Measurements from ENCODE around the gene CAMK1D. TPM values are rescaled to one million over a fixed set of nuclear protein-coding genes. Genes with fewer than 3 reads are reported as not detected.

CAMK1D gene
- total and polyA plus RNA-seq, 8 donors, result 1.4 to 26.9 (median 3.9) TPM

DNA sequence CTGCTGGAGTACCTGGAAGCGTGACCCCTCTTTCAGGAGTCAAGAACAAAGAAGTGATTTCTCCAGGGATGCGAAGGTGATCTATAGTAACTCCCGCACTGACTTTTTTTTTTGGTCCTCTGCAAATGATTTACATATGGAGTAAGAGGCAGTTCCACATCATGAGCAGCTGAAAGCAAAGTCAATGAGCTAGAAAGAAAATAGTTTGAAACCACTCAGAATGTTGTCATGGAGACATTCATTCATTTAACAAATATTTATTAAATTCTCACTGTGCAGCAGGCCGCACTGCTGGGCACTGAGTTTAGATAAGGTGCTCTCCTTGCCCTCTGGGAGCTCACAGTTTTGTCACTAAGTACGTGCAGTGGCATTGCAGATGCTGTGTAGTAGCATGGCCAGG lies 206.7 kb downstream of the CAMK1D start:
- WGBS, 5 donors, result 68 to 86% (median 75%) methylated on average over 4 to 5 of the region's 5 CpGs
- intact Hi-C loops (cut with DNase I; ENCODE audit: low total_unique reads), result no loop called here
- TF ChIP-seq, protein P1, sequence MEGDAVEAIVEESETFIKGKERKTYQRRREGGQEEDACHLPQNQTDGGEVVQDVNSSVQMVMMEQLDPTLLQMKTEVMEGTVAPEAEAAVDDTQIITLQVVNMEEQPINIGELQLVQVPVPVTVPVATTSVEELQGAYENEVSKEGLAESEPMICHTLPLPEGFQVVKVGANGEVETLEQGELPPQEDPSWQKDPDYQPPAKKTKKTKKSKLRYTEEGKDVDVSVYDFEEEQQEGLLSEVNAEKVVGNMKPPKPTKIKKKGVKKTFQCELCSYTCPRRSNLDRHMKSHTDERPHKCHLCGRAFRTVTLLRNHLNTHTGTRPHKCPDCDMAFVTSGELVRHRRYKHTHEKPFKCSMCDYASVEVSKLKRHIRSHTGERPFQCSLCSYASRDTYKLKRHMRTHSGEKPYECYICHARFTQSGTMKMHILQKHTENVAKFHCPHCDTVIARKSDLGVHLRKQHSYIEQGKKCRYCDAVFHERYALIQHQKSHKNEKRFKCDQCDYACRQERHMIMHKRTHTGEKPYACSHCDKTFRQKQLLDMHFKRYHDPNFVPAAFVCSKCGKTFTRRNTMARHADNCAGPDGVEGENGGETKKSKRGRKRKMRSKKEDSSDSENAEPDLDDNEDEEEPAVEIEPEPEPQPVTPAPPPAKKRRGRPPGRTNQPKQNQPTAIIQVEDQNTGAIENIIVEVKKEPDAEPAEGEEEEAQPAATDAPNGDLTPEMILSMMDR (IDR thresholded peaks at IDR 0.05), result no peak
- TF ChIP-seq POLR2A (IDR thresholded peaks at IDR 0.05) (no peak), EP300 (IDR thresholded peaks at IDR 0.05) (no peak), POLR2AphosphoS5 (IDR thresholded peaks at IDR 0.05) (no peak)
- peak in 1 of 2 donors; percentile 27 for DNase-seq
- peaks cover 0 to 8% (median 3%) of the 10 kb centered on the region in 4 donors for H3K36me3 ChIP-seq
- H3K4me1 ChIP-seq, result no peaks in the 10 kb centered on the region
- H3K9me3 ChIP-seq, result no peaks in the 10 kb centered on the region
- H3K4me3 ChIP-seq, result no peak overlapping the region
- no peak overlapping the region for H3K27ac ChIP-seq
- no peaks in the 10 kb centered on the region for H3K27me3 ChIP-seq

DNA sequence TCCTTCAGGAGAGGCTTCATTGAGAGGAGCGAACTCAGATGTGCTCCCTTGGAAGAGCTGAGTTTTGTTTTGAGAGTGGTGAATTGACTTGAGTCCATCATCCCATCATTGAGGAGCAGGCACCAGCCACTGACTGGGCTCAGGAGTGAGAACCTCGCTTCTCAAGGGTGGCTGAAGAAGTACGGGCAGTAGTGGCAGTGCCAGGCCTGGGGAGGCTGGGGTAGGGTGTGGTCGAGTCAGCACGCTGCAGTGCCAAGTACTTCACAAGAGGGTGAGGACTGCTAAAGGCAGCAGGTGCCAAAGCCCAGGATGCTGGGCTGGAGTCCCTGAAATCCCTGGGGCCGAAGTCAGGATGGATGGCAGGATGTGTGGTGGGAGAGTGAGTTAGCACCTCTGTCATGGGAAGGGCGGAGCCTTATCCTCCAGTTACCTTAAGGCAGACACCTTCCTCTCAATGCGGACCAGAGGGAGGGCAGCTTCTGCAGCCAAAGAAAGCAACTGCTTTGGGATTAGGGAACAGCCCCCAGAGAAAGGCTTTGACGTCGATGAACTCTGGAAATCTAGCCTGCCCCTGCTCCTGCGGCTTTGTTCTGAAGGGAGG lies 210.3 kb downstream of the CAMK1D start:
- WGBS, 5 donors, result 54 to 69% (median 66%) methylated on average over 11 of the region's 11 CpGs
- intact Hi-C loops (cut with DNase I; ENCODE audit: low total_unique reads), result no loop called here

DNA sequence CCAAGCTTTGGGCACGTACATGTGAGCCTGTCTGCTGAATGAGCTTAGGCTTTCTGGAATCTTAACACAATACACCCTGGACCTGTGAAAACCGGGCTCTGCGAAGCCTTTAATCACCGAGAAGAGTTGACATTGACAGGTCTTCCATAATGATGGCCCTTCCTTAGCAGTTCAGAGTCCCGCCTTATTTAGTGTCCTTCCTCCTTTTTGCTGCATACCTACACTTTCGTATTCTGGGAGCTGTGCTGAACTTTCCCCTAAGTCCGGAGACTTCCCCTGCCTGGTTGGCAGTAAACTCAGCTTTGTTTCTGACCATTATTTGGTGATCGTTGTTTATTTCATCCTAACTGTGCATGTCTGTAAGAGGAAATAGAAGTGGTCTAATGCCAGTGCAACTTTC lies 212.0 kb downstream of the CAMK1D start:
- no peaks in the 10 kb centered on the region for H3K9me3 ChIP-seq
- no peak for DNase-seq
- H3K36me3 ChIP-seq, result no peaks in the 10 kb centered on the region
- no peaks in the 10 kb centered on the region for H3K4me1 ChIP-seq
- 87 to 92% (median 90%) methylated on average over 8 of the region's 8 CpGs for WGBS, 5 donors
- H3K27me3 ChIP-seq, result no peaks in the 10 kb centered on the region
- H3K4me3 ChIP-seq, result no peak overlapping the region
- no peak overlapping the region for H3K27ac ChIP-seq
- intact Hi-C loops (cut with DNase I; ENCODE audit: low total_unique reads), result no loop called here
- no peak for TF ChIP-seq POLR2AphosphoS5 (IDR thresholded peaks at IDR 0.05)
- no peak for TF ChIP-seq POLR2A (IDR thresholded peaks at IDR 0.05)
- TF ChIP-seq EP300 (IDR thresholded peaks at IDR 0.05), result no peak
- TF ChIP-seq, protein P1 (IDR thresholded peaks at IDR 0.05), result no peak

More for the DNA sequence above, 210.3 kb downstream of the CAMK1D start:
- TF ChIP-seq POLR2A (IDR thresholded peaks at IDR 0.05) (no peak), EP300 (IDR thresholded peaks at IDR 0.05) (no peak), POLR2AphosphoS5 (IDR thresholded peaks at IDR 0.05) (no peak)
- TF ChIP-seq, protein P1 (IDR thresholded peaks at IDR 0.05), result no peak
- no peaks in the 10 kb centered on the region for H3K36me3 ChIP-seq
- no peak overlapping the region for H3K27ac ChIP-seq
- no peaks in the 10 kb centered on the region for H3K4me1 ChIP-seq
- H3K9me3 ChIP-seq, result no peaks in the 10 kb centered on the region
- H3K27me3 ChIP-seq, result no peaks in the 10 kb centered on the region
- H3K4me3 ChIP-seq, result no peak overlapping the region
- DNase-seq, result no peak

DNA sequence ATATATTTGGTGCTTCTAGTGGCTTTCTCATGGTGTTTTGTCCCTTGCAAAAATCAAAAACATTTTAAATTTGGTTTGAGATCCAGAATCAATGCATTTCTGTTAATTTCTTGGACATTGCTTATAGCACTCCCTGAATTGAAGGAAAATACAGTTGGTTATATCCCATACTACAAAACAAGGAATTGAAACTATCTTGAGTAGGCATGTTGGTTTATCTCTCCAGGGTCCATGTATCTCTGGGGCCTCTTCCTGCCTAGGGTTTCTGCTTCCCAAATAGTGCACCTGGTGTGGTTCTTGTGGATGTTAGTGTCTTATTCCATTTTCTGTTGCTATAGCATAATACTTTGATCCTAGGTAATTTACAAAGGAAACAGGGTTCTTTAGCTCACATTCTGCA lies 212.4 kb downstream of the CAMK1D start:
- Histone ChIP-seq H3K9me3 (no peaks in the 10 kb centered on the region), H3K27ac (no peak overlapping the region), H3K27me3 (no peaks in the 10 kb centered on the region), H3K4me3 (no peak overlapping the region), H3K4me1 (no peaks in the 10 kb centered on the region), H3K36me3 (no peaks in the 10 kb centered on the region)
- intact Hi-C loops (cut with DNase I; ENCODE audit: low total_unique reads), result no loop called here
- no peak for DNase-seq
- TF ChIP-seq, protein P1 (IDR thresholded peaks at IDR 0.05), result no peak
- TF ChIP-seq POLR2A (IDR thresholded peaks at IDR 0.05), result no peak
- no peak for TF ChIP-seq POLR2AphosphoS5 (IDR thresholded peaks at IDR 0.05)
- no peak for TF ChIP-seq EP300 (IDR thresholded peaks at IDR 0.05)

Data from stomach (tissue), 9 donors.